ENCODE measurements around the gene MYCT1. TPM values are rescaled to one million over a fixed set of nuclear protein-coding genes. Genes with fewer than 3 reads are reported as not detected.

MYCT1 gene
- total RNA-seq, 1 donor = 0.36 TPM

DNA sequence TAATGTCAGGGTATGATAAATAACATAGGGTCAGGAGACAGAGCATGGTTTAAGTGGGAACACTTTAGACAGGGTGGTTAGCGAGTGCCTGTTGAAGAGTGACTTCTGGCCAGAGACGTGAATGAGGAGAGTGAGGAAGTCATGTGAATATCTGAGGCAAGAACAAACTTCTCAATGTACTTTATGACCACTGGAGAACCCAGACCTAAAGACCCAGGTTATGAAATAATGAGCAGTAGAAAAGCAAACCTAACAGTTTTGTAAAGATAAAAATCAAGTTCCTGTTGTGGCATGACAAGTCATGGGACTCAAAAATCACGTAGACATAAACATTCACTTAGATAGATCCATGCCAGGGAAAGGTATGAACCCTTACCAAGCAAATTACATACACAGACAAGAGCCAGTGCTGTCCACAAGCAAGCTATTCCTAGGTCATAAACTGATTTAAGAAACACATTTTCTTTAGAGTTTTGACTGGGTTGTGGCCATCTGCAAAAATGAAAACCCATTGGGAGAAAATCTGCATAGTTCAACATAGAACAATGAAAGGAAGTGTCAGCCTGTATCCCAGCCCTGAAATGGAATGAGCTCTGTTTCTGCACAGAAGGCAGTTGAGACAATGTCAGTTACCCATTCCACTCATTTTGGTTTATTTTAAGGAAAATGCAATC lies 2.2 kb upstream of the MYCT1 start:
- Histone ChIP-seq H3K4me1 (ENCODE audit: insufficient read depth, low read length) (peaks cover 20% of the 10 kb centered on the region), H3K4me3 (ENCODE audit: insufficient read depth, low read length) (no peak overlapping the region), H3K36me3 (ENCODE audit: insufficient read depth, low read length) (no peaks in the 10 kb centered on the region), H3K9me3 (ENCODE audit: low read depth, low read length) (no peaks in the 10 kb centered on the region), H3K79me2 (ENCODE audit: insufficient read depth, low read length) (no peaks in the 10 kb centered on the region), H4K20me1 (ENCODE audit: insufficient read depth, low read length) (no peaks in the 10 kb centered on the region), H3K27ac (ENCODE audit: low read depth, low read length) (peak overlapping the region; percentile 80), H3K4me2 (ENCODE audit: insufficient read depth, low read length) (no peak overlapping the region), H2AFZ (ENCODE audit: low read length) (peak overlapping the region; percentile 20), H3K27me3 (ENCODE audit: insufficient read depth, low read length) (no peaks in the 10 kb centered on the region)
- DNase-seq (ENCODE audit: insufficient read length, low spot score, missing footprints) = no peak
- TF ChIP-seq, protein P1, sequence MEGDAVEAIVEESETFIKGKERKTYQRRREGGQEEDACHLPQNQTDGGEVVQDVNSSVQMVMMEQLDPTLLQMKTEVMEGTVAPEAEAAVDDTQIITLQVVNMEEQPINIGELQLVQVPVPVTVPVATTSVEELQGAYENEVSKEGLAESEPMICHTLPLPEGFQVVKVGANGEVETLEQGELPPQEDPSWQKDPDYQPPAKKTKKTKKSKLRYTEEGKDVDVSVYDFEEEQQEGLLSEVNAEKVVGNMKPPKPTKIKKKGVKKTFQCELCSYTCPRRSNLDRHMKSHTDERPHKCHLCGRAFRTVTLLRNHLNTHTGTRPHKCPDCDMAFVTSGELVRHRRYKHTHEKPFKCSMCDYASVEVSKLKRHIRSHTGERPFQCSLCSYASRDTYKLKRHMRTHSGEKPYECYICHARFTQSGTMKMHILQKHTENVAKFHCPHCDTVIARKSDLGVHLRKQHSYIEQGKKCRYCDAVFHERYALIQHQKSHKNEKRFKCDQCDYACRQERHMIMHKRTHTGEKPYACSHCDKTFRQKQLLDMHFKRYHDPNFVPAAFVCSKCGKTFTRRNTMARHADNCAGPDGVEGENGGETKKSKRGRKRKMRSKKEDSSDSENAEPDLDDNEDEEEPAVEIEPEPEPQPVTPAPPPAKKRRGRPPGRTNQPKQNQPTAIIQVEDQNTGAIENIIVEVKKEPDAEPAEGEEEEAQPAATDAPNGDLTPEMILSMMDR (IDR thresholded peaks at IDR 0.05; ENCODE audit: extremely low read depth, low read depth, low read length) = no peak

DNA sequence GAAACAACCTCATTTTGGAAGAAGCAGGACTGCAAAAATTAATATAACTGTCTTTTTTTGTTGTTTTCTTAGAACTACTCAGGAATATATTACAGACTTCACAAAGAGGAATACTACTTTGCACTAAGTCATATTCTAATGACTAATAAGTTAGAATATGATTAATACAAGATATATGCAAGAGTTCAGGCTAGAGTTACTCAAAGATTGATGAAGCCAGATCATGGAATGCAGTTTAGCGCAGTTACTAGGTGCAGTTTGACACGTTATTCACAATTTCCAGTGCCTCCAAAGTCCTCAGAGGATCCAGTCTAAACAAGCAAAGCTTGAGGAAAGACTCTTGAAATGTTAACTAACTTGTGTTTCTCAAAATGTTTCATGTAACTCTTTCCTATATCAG lies 1.2 kb upstream of the MYCT1 start:
- no peaks in the 10 kb centered on the region for H3K9me3 ChIP-seq (ENCODE audit: low read depth, low read length)
- TF ChIP-seq, protein P1 (IDR thresholded peaks at IDR 0.05; ENCODE audit: extremely low read depth, low read depth, low read length) = no peak
- H3K27ac ChIP-seq (ENCODE audit: low read depth, low read length) = peak overlapping the region; percentile 80
- peaks cover 25% of the 10 kb centered on the region for H3K4me1 ChIP-seq (ENCODE audit: insufficient read depth, low read length)
- peak; percentile 86 for DNase-seq (ENCODE audit: insufficient read length, low spot score, missing footprints)
- no peaks in the 10 kb centered on the region for H3K36me3 ChIP-seq (ENCODE audit: insufficient read depth, low read length)
- H3K4me3 ChIP-seq (ENCODE audit: insufficient read depth, low read length) = no peak overlapping the region
- H4K20me1 ChIP-seq (ENCODE audit: insufficient read depth, low read length) = no peaks in the 10 kb centered on the region
- H3K79me2 ChIP-seq (ENCODE audit: insufficient read depth, low read length) = no peaks in the 10 kb centered on the region
- no peaks in the 10 kb centered on the region for H3K27me3 ChIP-seq (ENCODE audit: insufficient read depth, low read length)
- H3K4me2 ChIP-seq (ENCODE audit: insufficient read depth, low read length) = peak overlapping the region; percentile 44
- H2AFZ ChIP-seq (ENCODE audit: low read length) = no peak overlapping the region

DNA sequence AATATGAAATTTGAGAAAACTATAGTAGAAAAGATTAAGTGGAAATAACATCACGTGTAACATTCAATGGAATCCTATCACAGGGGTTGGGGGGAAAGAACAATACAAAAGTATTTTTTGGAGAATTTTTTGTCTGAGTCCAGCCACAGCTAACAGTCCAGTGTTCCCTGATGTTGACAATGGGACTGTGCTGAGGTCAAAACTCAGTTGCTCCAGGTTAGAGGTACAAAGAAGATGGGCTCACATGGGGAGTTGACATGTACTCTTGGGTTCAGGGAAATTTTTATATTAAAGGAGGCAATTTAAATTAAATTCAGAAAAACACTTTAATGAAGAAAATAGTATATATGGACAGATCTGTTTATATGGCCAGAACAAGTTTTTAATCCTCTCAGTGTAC lies 995 bp downstream of the MYCT1 start:
- Histone ChIP-seq H3K4me3 (ENCODE audit: insufficient read depth, low read length) (no peak overlapping the region), H3K79me2 (ENCODE audit: insufficient read depth, low read length) (no peaks in the 10 kb centered on the region), H4K20me1 (ENCODE audit: insufficient read depth, low read length) (no peaks in the 10 kb centered on the region), H3K4me1 (ENCODE audit: insufficient read depth, low read length) (peaks cover 25% of the 10 kb centered on the region), H3K36me3 (ENCODE audit: insufficient read depth, low read length) (no peaks in the 10 kb centered on the region), H3K9me3 (ENCODE audit: low read depth, low read length) (no peaks in the 10 kb centered on the region), H3K4me2 (ENCODE audit: insufficient read depth, low read length) (no peak overlapping the region), H3K27me3 (ENCODE audit: insufficient read depth, low read length) (no peaks in the 10 kb centered on the region), H2AFZ (ENCODE audit: low read length) (no peak overlapping the region), H3K27ac (ENCODE audit: low read depth, low read length) (no peak overlapping the region)
- TF ChIP-seq, protein P1 (IDR thresholded peaks at IDR 0.05; ENCODE audit: extremely low read depth, low read depth, low read length) = no peak
- no peak for DNase-seq (ENCODE audit: insufficient read length, low spot score, missing footprints)

DNA sequence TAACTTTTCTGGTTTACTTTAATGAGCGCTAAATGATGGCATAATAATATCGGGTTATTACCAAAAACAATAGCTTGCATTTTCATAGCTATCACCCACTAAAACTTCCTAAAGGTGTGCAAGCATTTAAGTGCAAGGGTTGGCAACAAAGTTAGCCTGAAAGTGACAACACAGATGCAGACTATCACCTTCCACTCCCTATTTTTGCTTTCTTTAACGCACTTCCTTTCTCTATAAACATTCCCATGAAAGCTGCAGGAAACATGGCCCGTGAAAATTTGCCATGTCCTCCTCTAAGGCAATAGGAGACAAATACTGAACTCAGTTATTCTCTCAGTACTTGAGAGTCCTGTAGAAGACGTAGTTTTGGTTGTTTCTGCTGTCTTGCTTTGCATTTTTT lies 2.7 kb downstream of the MYCT1 start:
- Histone ChIP-seq H3K9me3 (ENCODE audit: low read depth, low read length) (no peaks in the 10 kb centered on the region), H3K4me3 (ENCODE audit: insufficient read depth, low read length) (no peak overlapping the region), H3K79me2 (ENCODE audit: insufficient read depth, low read length) (no peaks in the 10 kb centered on the region), H2AFZ (ENCODE audit: low read length) (peak overlapping the region; percentile 80), H4K20me1 (ENCODE audit: insufficient read depth, low read length) (no peaks in the 10 kb centered on the region), H3K27ac (ENCODE audit: low read depth, low read length) (no peak overlapping the region), H3K4me2 (ENCODE audit: insufficient read depth, low read length) (peak overlapping the region; percentile 25), H3K36me3 (ENCODE audit: insufficient read depth, low read length) (no peaks in the 10 kb centered on the region), H3K27me3 (ENCODE audit: insufficient read depth, low read length) (no peaks in the 10 kb centered on the region), H3K4me1 (ENCODE audit: insufficient read depth, low read length) (peaks cover 23% of the 10 kb centered on the region)
- no peak for DNase-seq (ENCODE audit: insufficient read length, low spot score, missing footprints)
- TF ChIP-seq, protein P1 (IDR thresholded peaks at IDR 0.05; ENCODE audit: extremely low read depth, low read depth, low read length) = no peak

All from osteoblast (primary cell).